A673 (cell line): ENCODE data around the gene GABRB3.

Experiments
- EZH2 ChIP-seq: fragments of 200-600 bp; sonication (generic); IDR thresholded peaks from 2 replicates; pipeline ENCODE4 v1.6.1; 2017; ENCODE audit warnings: borderline replicate concordance, low read depth, mild to moderate bottlenecking, mixed read lengths, antibody characterized with exemption, low read length; ENCODE audit not compliant: poor library complexity, severe bottlenecking
- TF ChIP-seq, protein P1 (sequence below): fragments of 300-800, 200-600 bp; sonication (generic); conservative IDR thresholded peaks from 2 replicates; pipeline ENCODE4 v1.5.1; 2017; ENCODE audit warnings: low read depth, mild to moderate bottlenecking, antibody characterized with exemption, low read length, moderate library complexity, mixed read lengths

DNA sequence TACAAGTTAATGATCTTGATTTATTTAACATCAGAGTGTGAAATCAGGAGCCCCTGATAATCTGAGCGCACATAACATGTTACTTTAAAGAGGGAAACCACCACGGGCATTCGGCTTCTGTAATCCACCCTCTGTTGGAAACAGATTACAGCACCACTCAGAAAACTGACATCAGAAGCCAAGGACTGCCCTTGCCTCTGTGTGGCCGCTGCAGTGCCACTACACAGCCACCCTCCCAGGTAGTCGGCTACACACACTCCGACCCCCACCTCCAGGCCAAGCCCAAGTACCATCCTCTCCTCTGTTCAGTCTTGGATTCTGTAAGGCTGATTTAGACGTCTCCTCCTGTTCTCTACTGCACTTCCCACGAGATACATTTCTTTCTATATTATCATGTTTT lies 251.7 kb downstream of the GABRB3 start:
- TF ChIP-seq, protein P1, sequence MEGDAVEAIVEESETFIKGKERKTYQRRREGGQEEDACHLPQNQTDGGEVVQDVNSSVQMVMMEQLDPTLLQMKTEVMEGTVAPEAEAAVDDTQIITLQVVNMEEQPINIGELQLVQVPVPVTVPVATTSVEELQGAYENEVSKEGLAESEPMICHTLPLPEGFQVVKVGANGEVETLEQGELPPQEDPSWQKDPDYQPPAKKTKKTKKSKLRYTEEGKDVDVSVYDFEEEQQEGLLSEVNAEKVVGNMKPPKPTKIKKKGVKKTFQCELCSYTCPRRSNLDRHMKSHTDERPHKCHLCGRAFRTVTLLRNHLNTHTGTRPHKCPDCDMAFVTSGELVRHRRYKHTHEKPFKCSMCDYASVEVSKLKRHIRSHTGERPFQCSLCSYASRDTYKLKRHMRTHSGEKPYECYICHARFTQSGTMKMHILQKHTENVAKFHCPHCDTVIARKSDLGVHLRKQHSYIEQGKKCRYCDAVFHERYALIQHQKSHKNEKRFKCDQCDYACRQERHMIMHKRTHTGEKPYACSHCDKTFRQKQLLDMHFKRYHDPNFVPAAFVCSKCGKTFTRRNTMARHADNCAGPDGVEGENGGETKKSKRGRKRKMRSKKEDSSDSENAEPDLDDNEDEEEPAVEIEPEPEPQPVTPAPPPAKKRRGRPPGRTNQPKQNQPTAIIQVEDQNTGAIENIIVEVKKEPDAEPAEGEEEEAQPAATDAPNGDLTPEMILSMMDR = no peak
- TF ChIP-seq EZH2 = no peak
